OCI-LY1 (cell line): ENCODE results near the gene SPOCK1.

Experiments used
- H2AFZ ChIP-seq: fragments of 200-600 bp; sonication (generic), shearing (Covaris generic); 2 replicates; pipeline ENCODE4 v1.6.0; 2014; ENCODE audit warnings: antibody characterized with exemption, mild to moderate bottlenecking, low read length
- H3F3A ChIP-seq: fragments of 200-600 bp; sonication (generic), shearing (Covaris generic); 2 replicates; pipeline ENCODE4 v1.6.0; 2014; ENCODE audit warnings: mild to moderate bottlenecking, antibody characterized with exemption, low read length, moderate library complexity; ENCODE audit not compliant: insufficient read depth
- H3K27ac ChIP-seq: fragments of 200-600 bp; sonication (generic); 2 replicates; pipeline ENCODE4 v1.5.1; 2014; ENCODE audit warnings: low read length, mixed run types, mild to moderate bottlenecking, low read depth; ENCODE audit not compliant: poor library complexity, severe bottlenecking
- H3K27me3 ChIP-seq: fragments of 200-600 bp; sonication (generic); 2 replicates; pipeline ENCODE4 v1.6.0; 2014; ENCODE audit warnings: antibody characterized with exemption, mild to moderate bottlenecking, low read length, moderate library complexity; ENCODE audit not compliant: insufficient read depth
- H3K36me3 ChIP-seq: fragments of 200-600 bp; sonication (generic); 2 replicates; pipeline ENCODE4 v1.6.1; 2014; ENCODE audit warnings: mild to moderate bottlenecking, antibody characterized with exemption, low read length, moderate library complexity, mixed read lengths; ENCODE audit not compliant: insufficient read depth
- H3K4me1 ChIP-seq: fragments of 200-600 bp; sonication (generic); 2 replicates; pipeline ENCODE4 v1.5.1; 2014; ENCODE audit warnings: mild to moderate bottlenecking, low read length, moderate library complexity; ENCODE audit not compliant: insufficient read depth, severe bottlenecking
- H3K4me2 ChIP-seq: fragments of 200-600 bp; sonication (generic), shearing (Covaris generic); 2 replicates; pipeline ENCODE4 v1.6.1; 2014; ENCODE audit warnings: low read length
- H3K4me3 ChIP-seq: fragments of 200-600 bp; sonication (generic); 2 replicates; pipeline ENCODE4 v1.5.1; 2014; ENCODE audit warnings: low read length, low read depth, mild to moderate bottlenecking, mixed read lengths; ENCODE audit not compliant: poor library complexity, severe bottlenecking
- H3K79me2 ChIP-seq: fragments of 200-600 bp; shearing (Covaris generic); 2 replicates; pipeline ENCODE4 v1.6.1; 2016; ENCODE audit warnings: mixed run types, low read length, mixed read lengths; ENCODE audit not compliant: insufficient read depth
- H3K9ac ChIP-seq: fragments of 200-600 bp; sonication (generic), shearing (Covaris generic); 2 replicates; pipeline ENCODE4 v1.6.1; 2014; ENCODE audit warnings: mild to moderate bottlenecking, low read length, mixed read lengths
- H3K9me2 ChIP-seq: fragments of 200-600 bp; sonication (generic), shearing (Covaris generic); 2 replicates; pipeline ENCODE4 v1.6.1; 2014; ENCODE audit warnings: low read depth, mild to moderate bottlenecking, low read length, mixed read lengths
- H3K9me3 ChIP-seq: fragments of 200-600 bp; shearing (Covaris generic); 2 replicates; pipeline ENCODE4 v1.6.1; 2014; ENCODE audit warnings: low read length, mixed read lengths
- H4K20me1 ChIP-seq: fragments of 200-600 bp; sonication (generic), shearing (Covaris generic); 2 replicates; pipeline ENCODE4 v1.6.0; 2016; ENCODE audit warnings: mild to moderate bottlenecking, low read length; ENCODE audit not compliant: insufficient read depth
- CTCF ChIP-seq: fragments of 200-600 bp; sonication (generic), shearing (Covaris generic); IDR thresholded peaks from 2 replicates; pipeline ENCODE4 v1.5.1; 2017; ENCODE audit warnings: mild to moderate bottlenecking, antibody characterized with exemption, low read length, moderate library complexity, mixed read lengths
- EZH2 ChIP-seq: fragments of 200-600 bp; sonication (generic), shearing (Covaris generic); IDR thresholded peaks from 2 replicates; pipeline ENCODE4 v1.8.0; 2017; ENCODE audit warnings: borderline replicate concordance, mixed run types, mild to moderate bottlenecking, antibody characterized with exemption, low read length, moderate library complexity, mixed read lengths

Gene SPOCK1

DNA sequence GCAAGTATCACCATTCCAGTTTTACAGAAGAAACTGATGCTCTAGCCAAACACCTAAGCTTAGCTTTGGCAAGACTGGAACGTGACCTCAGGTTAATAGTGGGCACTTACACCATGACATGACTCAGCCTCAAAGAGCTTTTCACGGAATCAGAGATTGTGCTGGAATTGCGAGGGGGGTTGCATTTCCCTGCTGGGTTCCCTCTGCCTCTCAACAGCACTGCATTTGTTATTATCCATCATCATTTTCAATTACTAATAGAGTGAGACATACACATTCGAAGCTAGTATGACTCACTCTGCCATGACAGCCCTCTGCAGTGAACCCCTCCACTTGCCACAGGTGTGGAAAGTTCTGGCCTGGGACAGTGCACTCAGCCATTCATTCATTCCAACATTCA lies 8.0 kb downstream of the SPOCK1 start:
- no peaks in the 10 kb centered on the region for H3F3A ChIP-seq
- H3K4me1 ChIP-seq = no peaks in the 10 kb centered on the region
- H3K79me2 ChIP-seq = no peaks in the 10 kb centered on the region
- TF ChIP-seq EZH2 = no peak
- no peak for TF ChIP-seq CTCF
- H3K4me2 ChIP-seq = no peak overlapping the region
- H3K27me3 ChIP-seq = no peaks in the 10 kb centered on the region
- H3K9ac ChIP-seq = no peak overlapping the region
- no peaks in the 10 kb centered on the region for H4K20me1 ChIP-seq
- H3K27ac ChIP-seq = no peak overlapping the region
- H3K36me3 ChIP-seq = no peaks in the 10 kb centered on the region
- H3K9me3 ChIP-seq = no peaks in the 10 kb centered on the region
- no peak overlapping the region for H3K4me3 ChIP-seq
- H3K9me2 ChIP-seq = no peaks in the 10 kb centered on the region
- H2AFZ ChIP-seq = no peak overlapping the region

DNA sequence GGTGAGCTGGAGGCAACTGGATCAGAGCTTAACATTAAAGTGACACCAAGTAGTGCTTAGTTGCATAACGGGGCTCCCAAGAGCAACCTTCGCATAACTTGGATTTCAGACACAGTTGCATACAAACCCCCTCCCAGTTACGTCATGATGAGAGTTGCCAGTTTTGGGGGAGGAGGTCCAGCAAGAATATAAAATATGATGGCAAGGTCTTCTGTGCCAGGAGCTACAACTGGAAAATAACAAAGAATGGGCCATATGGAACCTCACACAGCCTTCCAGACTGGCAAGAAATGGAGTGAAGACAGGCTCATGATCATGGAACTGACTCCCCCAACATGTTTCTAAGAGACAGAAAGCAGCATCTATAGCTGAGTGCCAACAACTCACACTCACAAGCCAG lies 8.5 kb downstream of the SPOCK1 start:
- Histone ChIP-seq H4K20me1 (no peaks in the 10 kb centered on the region), H3K9ac (no peak overlapping the region), H3K4me2 (no peak overlapping the region)

DNA sequence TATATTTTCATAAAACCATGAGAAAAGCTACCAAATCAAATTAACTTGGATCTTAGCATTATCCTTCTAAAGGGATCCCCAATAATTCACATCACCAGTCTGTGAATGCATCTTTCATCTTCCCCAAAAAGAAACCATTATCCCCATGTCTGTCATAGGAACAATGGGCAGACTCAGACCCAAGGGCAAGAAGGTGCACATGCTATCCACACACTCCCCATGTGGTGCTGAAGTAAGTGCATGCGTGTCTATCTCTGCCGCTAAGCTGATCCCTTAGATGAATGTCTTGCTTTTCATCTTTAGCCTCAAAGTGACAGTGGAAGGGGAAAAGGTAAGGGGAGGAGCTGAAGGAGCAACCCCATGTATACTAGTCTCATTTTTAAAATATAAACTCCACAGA lies 10.2 kb downstream of the SPOCK1 start:
- Histone ChIP-seq H3K9ac (no peak overlapping the region), H3F3A (no peaks in the 10 kb centered on the region), H3K9me3 (no peaks in the 10 kb centered on the region), H3K9me2 (no peaks in the 10 kb centered on the region), H3K36me3 (no peaks in the 10 kb centered on the region), H3K27ac (no peak overlapping the region), H2AFZ (no peak overlapping the region), H3K27me3 (no peaks in the 10 kb centered on the region), H3K4me2 (no peak overlapping the region), H3K79me2 (no peaks in the 10 kb centered on the region), H4K20me1 (no peaks in the 10 kb centered on the region), H3K4me3 (no peak overlapping the region), H3K4me1 (no peaks in the 10 kb centered on the region)
- TF ChIP-seq CTCF = no peak
- no peak for TF ChIP-seq EZH2

More for the DNA sequence above, 8.5 kb downstream of the SPOCK1 start:
- no peaks in the 10 kb centered on the region for H3K27me3 ChIP-seq
- H3K9me3 ChIP-seq = no peaks in the 10 kb centered on the region
- no peaks in the 10 kb centered on the region for H3K4me1 ChIP-seq
- H3K79me2 ChIP-seq = no peaks in the 10 kb centered on the region
- no peak for TF ChIP-seq EZH2
- no peak for TF ChIP-seq CTCF
- no peak overlapping the region for H3K4me3 ChIP-seq
- H3K9me2 ChIP-seq = no peaks in the 10 kb centered on the region
- no peaks in the 10 kb centered on the region for H3F3A ChIP-seq
- no peak overlapping the region for H2AFZ ChIP-seq
- no peak overlapping the region for H3K27ac ChIP-seq
- H3K36me3 ChIP-seq = no peaks in the 10 kb centered on the region
